ENCODE measurements around the gene ODAD3.

ODAD3 gene

GRCh38 chr19:11420429-11421370 lies 14.2 kb downstream of the ODAD3 start:
- TF ChIP-seq CTCF (IDR thresholded peaks at IDR 0.05), result no peak

GRCh38 chr19:11418549-11419506 lies 16.1 kb downstream of the ODAD3 start, which contains the start of gene RGL3:
Gene RGL3 (minus strand): TSS chr19:11419314. CDS start chr19:11419278, 36 bp downstream.
- TF ChIP-seq CTCF (IDR thresholded peaks at IDR 0.05), result no peak

GRCh38 chr19:11418094-11418548 lies 16.8 kb downstream of the ODAD3 start:
- no peak for TF ChIP-seq CTCF (IDR thresholded peaks at IDR 0.05)

- no peak for TF ChIP-seq CTCF (IDR thresholded peaks at IDR 0.05)
Measured at GRCh38 chr19:11416346-11417052, 18.4 kb downstream of the ODAD3 start.

DNA sequence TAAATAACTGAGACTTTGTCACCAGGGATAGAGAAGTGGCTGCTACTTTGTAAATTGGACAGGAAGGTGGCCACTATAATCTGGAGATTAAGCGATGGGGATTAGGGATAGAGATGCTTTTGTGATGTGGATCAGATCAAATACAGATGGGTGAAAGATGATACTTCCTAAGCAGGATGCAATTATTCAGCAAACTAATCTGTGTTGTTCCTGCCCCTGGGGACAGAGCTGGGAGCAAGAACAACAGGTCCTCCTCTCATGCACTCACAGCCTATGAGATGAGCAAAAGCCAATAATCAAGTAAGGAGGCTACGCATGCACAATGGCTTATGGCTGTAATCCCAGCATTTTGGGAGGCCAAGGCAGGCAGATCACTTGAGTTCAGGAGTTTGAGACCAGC lies 20.4 kb downstream of the ODAD3 start:
- TF ChIP-seq CTCF (IDR thresholded peaks at IDR 0.05), result no peak

GRCh38 chr19:11410682-11411081 lies 24.2 kb downstream of the ODAD3 start:
- no peak for TF ChIP-seq CTCF (IDR thresholded peaks at IDR 0.05)

- no peak for TF ChIP-seq CTCF (IDR thresholded peaks at IDR 0.05)
Measured at GRCh38 chr19:11408591-11408990, 26.3 kb downstream of the ODAD3 start.
